ENCODE measurements around the gene RPS17.

Gene RPS17

GRCh38 chr15:82551646-82552247, 11.5 kb upstream of the RPS17 start:
- TF ChIP-seq RAD21 (IDR thresholded peaks at IDR 0.05; ENCODE audit: low read depth) (no peak), FOXM1 (IDR thresholded peaks at IDR 0.05; ENCODE audit: borderline replicate concordance, low read depth) (no peak)

GRCh38 chr15:82549199-82549665, 9.0 kb upstream of the RPS17 start:
- TF ChIP-seq CEBPB (IDR thresholded peaks at IDR 0.05): no peak
- no peak for TF ChIP-seq RAD21 (IDR thresholded peaks at IDR 0.05; ENCODE audit: low read depth)
- TF ChIP-seq EP300 (IDR thresholded peaks at IDR 0.05; ENCODE audit: borderline replicate concordance): no peak
- TF ChIP-seq, protein P1, sequence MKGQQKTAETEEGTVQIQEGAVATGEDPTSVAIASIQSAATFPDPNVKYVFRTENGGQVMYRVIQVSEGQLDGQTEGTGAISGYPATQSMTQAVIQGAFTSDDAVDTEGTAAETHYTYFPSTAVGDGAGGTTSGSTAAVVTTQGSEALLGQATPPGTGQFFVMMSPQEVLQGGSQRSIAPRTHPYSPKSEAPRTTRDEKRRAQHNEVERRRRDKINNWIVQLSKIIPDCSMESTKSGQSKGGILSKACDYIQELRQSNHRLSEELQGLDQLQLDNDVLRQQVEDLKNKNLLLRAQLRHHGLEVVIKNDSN (IDR thresholded peaks at IDR 0.05): no peak
- TF ChIP-seq NFIC (IDR thresholded peaks at IDR 0.05): no peak
- TF ChIP-seq EGR1 (IDR thresholded peaks at IDR 0.05): no peak
- TF ChIP-seq ZBTB7A (IDR thresholded peaks at IDR 0.05; ENCODE audit: low read depth): no peak

GRCh38 chr15:82548700-82549099, 8.4 kb upstream of the RPS17 start:
- TF ChIP-seq TEAD4 (IDR thresholded peaks at IDR 0.05) (no peak), REST (IDR thresholded peaks at IDR 0.05; ENCODE audit: low read depth) (no peak)

- TF ChIP-seq EP300 (IDR thresholded peaks at IDR 0.05; ENCODE audit: borderline replicate concordance): no peak
Observed at GRCh38 chr15:82545478-82545877, 5.2 kb upstream of the RPS17 start.

DNA sequence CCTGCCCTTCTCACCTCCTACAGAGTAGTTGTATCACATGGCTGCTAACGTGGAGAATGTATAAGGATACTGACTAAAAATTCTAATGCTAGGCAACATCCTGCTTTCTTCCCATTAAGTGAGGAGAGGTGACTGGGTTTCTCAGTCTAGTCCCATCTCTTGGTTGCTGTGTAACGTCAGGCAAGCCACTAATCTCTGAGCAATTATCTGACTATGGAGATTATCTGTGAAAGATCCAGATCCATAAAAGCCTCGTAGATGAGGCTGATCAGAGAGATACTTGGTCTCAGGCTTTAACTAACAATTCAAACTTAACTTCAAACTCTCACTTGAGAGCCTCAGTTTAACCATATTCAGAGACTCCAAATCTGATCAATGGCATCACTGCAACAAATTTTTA, 4.7 kb upstream of the RPS17 start:
- TF ChIP-seq TEAD4 (IDR thresholded peaks at IDR 0.05) (no peak), REST (IDR thresholded peaks at IDR 0.05; ENCODE audit: low read depth) (no peak), EGR1 (IDR thresholded peaks at IDR 0.05) (no peak), YY1 (IDR thresholded peaks at IDR 0.05; ENCODE audit: low read depth) (no peak), TCF12 (IDR thresholded peaks at IDR 0.05; ENCODE audit: low read depth) (no peak), CEBPB (IDR thresholded peaks at IDR 0.05) (no peak), RAD21 (IDR thresholded peaks at IDR 0.05; ENCODE audit: low read depth) (no peak), NFIC (IDR thresholded peaks at IDR 0.05) (no peak), TAF1 (IDR thresholded peaks at IDR 0.05; ENCODE audit: low read depth) (no peak)
- TF ChIP-seq, protein P2, sequence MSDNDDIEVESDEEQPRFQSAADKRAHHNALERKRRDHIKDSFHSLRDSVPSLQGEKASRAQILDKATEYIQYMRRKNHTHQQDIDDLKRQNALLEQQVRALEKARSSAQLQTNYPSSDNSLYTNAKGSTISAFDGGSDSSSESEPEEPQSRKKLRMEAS (IDR thresholded peaks at IDR 0.05): no peak

- TF ChIP-seq REST (IDR thresholded peaks at IDR 0.05; ENCODE audit: low read depth) (no peak), TAF1 (IDR thresholded peaks at IDR 0.05; ENCODE audit: low read depth) (no peak), CEBPB (IDR thresholded peaks at IDR 0.05) (no peak), ZBTB7A (IDR thresholded peaks at IDR 0.05; ENCODE audit: low read depth) (no peak)
- TF ChIP-seq, protein P1 (IDR thresholded peaks at IDR 0.05): no peak
Observed at GRCh38 chr15:82544431-82544830, 4.2 kb upstream of the RPS17 start.

All from Ishikawa (cell line).